Colonic mucosa (tissue), 4 donors: Measurements from ENCODE around the gene CHRNA9. TPM values are rescaled to one million over a fixed set of nuclear protein-coding genes. Genes with fewer than 3 reads are reported as not detected.
A peak's percentile ranks its signal among the peaks of the same experiment; 100 is the strongest.

Experiments
- DNase-seq: peaks from one replicate; pipeline ENCODE4 v3.0.0-alpha.2; 2020
- H3K27ac ChIP-seq: fragments of 200-600 bp; one replicate; pipeline ENCODE4 v1.8.0; 2021
- H3K27me3 ChIP-seq: fragments of 200-600 bp; one replicate; pipeline ENCODE4 v1.8.0; 2021
- H3K36me3 ChIP-seq: fragments of 200-600 bp; one replicate; pipeline ENCODE4 v1.8.0; 2021
- H3K4me1 ChIP-seq: fragments of 200-600 bp; one replicate; pipeline ENCODE4 v1.8.0; 2021; ENCODE audit warnings: mild to moderate bottlenecking
- H3K4me3 ChIP-seq: fragments of 200-600 bp; one replicate; pipeline ENCODE4 v1.8.0; 2021
- H3K9ac ChIP-seq, 2 donors: one replicate each; pipeline ENCODE4 v1.7.0; 2013; ENCODE audit warnings: control low read depth in 2 of 2, low read depth in 2 of 2, low read length in 2 of 2
- H3K9me3 ChIP-seq: fragments of 200-600 bp; one replicate; pipeline ENCODE4 v1.8.0; 2021
- intact Hi-C: fragments of 100-400 bp; cut with DNase I; formaldehyde crosslinking; loops from one replicate; pipeline ENCODE4 v1.14.1; 2022
- total RNA-seq, 2 donors: library from RNA; stranded (reverse); fragmentation: NEBNext Ultra II Directional in 1 of 2; extraction: Animal tissue kit (Norgen Biotek cat#: 25700) in 1 of 2; gene quantifications; one replicate each; pipeline ENCODE4 v1.2.1, GENCODE V29; 2021
- TF ChIP-seq, protein P1 (sequence below): fragments of 200-600 bp; IDR thresholded peaks from one replicate; pipeline ENCODE4 v1.8.0; 2022; ENCODE audit warnings: antibody characterized with exemption, mild to moderate bottlenecking
- donor health status: healthy.
- donor health status: DM: no; HTN: no; CAD: no.
- donor health status: DM: no; HTN: no; CAD: no.

The CHRNA9 gene
- total RNA-seq, 2 donors from 2014 or later = not detected

DNA sequence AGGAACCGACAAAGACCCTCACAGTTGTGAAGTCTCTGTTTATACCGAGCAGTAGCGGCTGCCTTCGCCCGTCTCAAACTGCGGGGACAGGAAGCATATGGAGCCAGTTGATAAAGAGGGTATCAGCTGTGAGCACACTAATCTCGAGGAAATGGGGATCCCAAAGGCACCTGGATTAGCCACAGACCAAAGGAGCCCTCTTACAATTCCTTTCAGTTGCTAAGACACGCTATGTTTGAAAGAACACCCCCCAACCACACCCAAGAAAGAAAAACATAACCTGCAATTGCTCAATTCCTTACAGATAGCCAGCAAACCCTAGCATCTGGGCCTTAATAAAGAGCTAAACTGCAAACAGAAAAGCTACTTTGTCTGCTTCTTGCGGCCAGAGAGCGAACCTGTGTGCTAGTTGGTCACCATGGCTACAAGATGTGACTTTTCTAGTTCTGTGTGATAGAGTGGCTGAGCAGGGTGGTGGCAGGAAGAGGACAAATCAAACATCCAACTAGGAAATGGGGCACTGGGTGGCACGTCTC, 23.3 kb upstream of the CHRNA9 start:
- intact Hi-C loops = loop anchor here (2.0 to 10.0 kb wide), 2 partner anchors 161 to 257 kb away; partner anchors contain the start of gene N4BP2
- Histone ChIP-seq H3K4me3 (no peak overlapping the region), H3K36me3 (no peaks in the 10 kb centered on the region), H3K4me1 (peaks cover 4% of the 10 kb centered on the region), H3K27me3 (no peaks in the 10 kb centered on the region), H3K9ac (no peak overlapping the region), H3K9me3 (no peaks in the 10 kb centered on the region), H3K27ac (no peak overlapping the region)
- DNase-seq = no peak
- TF ChIP-seq, protein P1, sequence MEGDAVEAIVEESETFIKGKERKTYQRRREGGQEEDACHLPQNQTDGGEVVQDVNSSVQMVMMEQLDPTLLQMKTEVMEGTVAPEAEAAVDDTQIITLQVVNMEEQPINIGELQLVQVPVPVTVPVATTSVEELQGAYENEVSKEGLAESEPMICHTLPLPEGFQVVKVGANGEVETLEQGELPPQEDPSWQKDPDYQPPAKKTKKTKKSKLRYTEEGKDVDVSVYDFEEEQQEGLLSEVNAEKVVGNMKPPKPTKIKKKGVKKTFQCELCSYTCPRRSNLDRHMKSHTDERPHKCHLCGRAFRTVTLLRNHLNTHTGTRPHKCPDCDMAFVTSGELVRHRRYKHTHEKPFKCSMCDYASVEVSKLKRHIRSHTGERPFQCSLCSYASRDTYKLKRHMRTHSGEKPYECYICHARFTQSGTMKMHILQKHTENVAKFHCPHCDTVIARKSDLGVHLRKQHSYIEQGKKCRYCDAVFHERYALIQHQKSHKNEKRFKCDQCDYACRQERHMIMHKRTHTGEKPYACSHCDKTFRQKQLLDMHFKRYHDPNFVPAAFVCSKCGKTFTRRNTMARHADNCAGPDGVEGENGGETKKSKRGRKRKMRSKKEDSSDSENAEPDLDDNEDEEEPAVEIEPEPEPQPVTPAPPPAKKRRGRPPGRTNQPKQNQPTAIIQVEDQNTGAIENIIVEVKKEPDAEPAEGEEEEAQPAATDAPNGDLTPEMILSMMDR = no peak

DNA sequence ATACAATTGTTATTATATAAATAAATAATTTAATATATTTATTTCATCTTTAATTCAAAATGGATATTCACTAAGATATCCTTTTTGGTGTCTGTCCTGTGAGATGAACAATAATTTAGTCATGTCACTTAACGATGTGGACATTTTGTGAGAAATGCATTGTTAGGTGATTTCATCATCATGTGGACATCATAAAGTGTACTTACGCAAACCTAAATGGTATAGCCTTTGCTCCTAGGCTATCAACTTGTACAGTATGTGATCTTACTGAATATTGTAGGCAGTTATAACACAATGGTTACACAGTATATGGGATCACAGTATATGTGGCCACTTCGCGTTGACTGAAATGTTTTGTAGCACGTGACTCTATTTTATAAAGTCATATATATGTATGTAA, 20.2 kb upstream of the CHRNA9 start:
- intact Hi-C loops = loop anchor here (10.0 kb wide), 1 partner anchor 260 kb away; the partner anchor contains the start of gene N4BP2
- no peaks in the 10 kb centered on the region for H3K36me3 ChIP-seq
- DNase-seq = no peak
- H3K9ac ChIP-seq = no peak overlapping the region
- peaks cover 4% of the 10 kb centered on the region for H3K4me1 ChIP-seq
- no peak overlapping the region for H3K4me3 ChIP-seq
- H3K9me3 ChIP-seq = no peaks in the 10 kb centered on the region
- TF ChIP-seq, protein P1 = no peak
- H3K27ac ChIP-seq = no peak overlapping the region
- no peaks in the 10 kb centered on the region for H3K27me3 ChIP-seq

DNA sequence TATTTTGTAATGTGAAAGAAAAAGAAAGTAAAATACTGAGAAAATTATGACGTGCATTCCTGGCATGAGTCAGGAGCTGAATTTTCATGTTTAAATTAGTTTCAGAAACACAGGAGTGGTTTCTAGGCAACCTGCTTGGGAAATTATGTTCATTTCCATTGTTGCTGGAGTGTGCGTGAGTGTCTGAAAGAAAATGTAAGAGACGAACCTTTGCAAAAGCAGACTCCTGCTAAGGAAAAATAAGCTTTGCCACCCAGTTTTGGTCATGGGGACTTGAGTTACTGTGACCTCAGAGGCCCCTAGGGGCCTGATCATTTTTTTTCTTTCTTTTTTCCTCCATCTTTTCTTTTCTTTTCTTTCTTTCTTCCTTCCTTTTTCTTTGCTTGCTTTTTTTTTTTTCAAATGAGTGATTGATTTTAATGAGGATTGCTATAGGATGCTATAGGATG, 18.8 kb upstream of the CHRNA9 start:
- H3K4me1 ChIP-seq = peaks cover 4% of the 10 kb centered on the region
- peak overlapping the region; percentile 44 for H3K27ac ChIP-seq
- intact Hi-C loops = loop anchor here (10.0 kb wide), 1 partner anchor 262 kb away; the partner anchor contains the start of gene N4BP2
- no peaks in the 10 kb centered on the region for H3K27me3 ChIP-seq
- no peak overlapping the region for H3K4me3 ChIP-seq
- DNase-seq = no peak
- H3K36me3 ChIP-seq = no peaks in the 10 kb centered on the region
- no peak overlapping the region for H3K9ac ChIP-seq
- TF ChIP-seq, protein P1 = no peak
- H3K9me3 ChIP-seq = no peaks in the 10 kb centered on the region

DNA sequence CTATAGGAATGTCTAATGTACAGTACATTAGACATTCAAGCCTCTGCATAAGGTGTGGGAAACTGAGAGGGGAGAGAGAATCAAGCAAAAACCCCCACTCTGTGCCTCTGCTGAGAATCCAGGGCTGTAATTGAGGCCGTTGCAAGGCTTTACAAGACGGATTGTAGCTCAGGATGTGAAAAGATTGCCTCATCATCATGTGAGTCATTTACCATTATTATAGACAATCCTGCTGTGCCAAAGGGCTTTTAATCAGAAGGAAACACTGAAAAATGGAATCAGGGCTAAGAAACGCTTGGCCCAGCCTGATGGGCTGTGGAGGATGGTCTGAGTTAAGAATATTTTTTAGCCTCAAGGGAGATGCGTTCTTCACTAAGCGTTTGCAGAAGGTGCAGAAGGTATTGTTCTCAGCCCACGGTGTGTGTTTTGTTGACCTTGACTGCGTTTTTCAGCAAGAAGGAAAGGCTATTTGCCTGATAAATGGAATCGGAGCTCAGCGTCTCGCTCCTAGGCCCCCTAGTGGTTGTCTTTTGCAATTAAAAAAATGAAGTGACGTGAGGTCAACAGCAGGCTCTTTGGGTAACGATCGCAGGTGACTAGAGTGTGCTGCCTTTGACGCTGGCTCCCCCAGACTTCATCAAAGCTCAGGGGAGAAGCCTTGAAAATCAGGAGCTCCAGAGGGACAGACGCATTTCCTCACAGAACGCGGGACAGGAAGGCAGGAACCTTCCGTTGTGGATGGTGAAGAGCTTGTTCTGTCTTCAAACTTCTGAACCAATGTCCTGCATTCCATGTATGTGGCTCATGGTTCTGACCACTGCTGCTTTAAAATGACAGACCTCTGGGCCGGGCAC, 18.1 kb upstream of the CHRNA9 start:
- peak; percentile 64 for DNase-seq
- H3K27me3 ChIP-seq = no peaks in the 10 kb centered on the region
- peaks cover 4% of the 10 kb centered on the region for H3K4me1 ChIP-seq
- H3K36me3 ChIP-seq = no peaks in the 10 kb centered on the region
- no peaks in the 10 kb centered on the region for H3K9me3 ChIP-seq
- no peak overlapping the region for H3K9ac ChIP-seq
- H3K27ac ChIP-seq = peak overlapping the region; percentile 44
- TF ChIP-seq, protein P1 = peak; percentile 80
- H3K4me3 ChIP-seq = peak overlapping the region; percentile 20
- intact Hi-C loops = loop anchor here (10.0 kb wide), 1 partner anchor 262 kb away; the partner anchor contains the start of gene N4BP2

DNA sequence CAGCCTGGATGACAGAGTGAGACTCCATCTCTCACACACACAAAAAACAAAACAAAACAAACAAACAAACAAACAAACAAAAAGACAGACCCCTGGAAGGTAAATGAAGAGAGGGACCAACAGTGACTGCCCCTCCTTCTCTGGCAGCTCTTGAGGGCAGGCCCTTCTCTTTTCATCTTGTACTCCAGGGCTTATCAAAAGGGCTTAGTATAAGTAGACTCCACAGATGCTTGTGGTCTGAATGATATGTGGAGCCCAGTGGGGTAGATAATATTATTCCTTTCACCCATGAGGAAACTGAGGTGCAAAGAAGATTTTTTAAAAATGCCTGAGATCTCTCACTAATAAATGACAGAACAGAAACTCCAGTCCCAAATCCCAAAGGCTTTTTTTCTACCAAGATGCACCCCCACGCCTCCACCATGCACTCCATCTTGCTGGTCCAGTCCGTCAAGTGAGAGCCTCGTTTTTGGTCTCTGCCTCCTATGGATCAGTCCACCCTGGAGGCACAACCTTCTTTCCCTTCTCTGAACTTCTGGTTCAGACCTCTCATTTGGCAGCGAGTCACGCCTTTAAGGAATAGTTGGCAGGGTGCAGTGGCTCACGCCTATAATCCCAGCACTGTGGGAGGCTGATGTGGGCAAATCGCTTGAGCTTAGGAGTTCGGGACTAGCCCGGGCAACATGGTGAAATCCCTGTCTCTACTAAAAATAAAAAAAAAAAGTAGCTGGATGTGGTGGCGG, 17.0 kb upstream of the CHRNA9 start:
- no peak overlapping the region for H3K4me3 ChIP-seq
- no peaks in the 10 kb centered on the region for H3K27me3 ChIP-seq
- peaks cover 4% of the 10 kb centered on the region for H3K4me1 ChIP-seq
- no peak for DNase-seq
- H3K27ac ChIP-seq = no peak overlapping the region
- H3K36me3 ChIP-seq = no peaks in the 10 kb centered on the region
- no peak overlapping the region for H3K9ac ChIP-seq
- TF ChIP-seq, protein P1 = no peak
- intact Hi-C loops = loop anchor here (10.0 kb wide), 1 partner anchor 263 kb away; the partner anchor contains the start of gene N4BP2
- H3K9me3 ChIP-seq = no peaks in the 10 kb centered on the region
